NCI-H748 (cell line): ENCODE data around the gene NDUFS6.

Source experiments
- DNase-seq: peaks from one replicate; lab custom pipeline; 2025; ENCODE audit not compliant: unreplicated experiment; lab: John Stamatoyannopoulos, UW

The NDUFS6 gene

GRCh38 chr5:1765141-1765879, 35.9 kb upstream of the NDUFS6 start:
- no peak for DNase-seq

GRCh38 chr5:1765880-1766235, 35.3 kb upstream of the NDUFS6 start:
- no peak for DNase-seq

DNA sequence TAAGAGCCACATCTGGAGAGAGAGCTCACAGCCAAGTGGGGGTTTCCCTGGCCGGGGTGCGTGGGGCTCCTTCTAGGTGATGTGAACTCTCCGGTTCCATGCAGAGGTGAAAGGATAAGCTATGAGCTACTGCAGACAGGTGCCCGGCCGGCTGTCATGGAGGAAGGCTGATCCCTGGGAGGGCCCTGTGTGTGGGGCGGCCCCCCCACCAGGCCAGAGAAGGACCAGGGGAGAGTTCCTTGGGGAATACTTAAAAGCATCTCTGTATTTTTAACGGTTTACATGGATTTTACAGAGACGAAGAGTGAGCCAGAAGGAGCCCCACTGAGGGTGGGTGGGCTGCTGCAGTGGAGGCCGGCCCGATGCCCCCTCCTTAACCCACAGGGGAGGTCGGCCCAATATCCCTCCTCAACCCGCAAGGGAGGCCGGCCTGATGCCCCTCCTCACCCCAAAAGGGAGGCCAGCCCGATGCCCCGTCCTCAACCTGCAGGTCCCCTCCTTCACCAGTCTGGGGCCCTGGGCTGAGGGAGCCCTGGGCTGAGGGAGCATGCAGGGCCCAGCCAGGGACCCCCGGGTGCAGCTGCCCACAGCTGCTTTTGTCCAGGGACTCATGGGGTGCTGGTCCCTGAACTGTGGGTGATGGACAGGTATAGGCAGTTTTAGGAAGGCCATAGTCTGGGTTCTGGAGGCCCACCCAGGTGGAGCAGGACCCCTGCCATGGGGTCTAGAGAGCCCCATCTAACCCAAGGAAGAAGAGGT, 33.5 kb upstream of the NDUFS6 start:
- no peak for DNase-seq

DNA sequence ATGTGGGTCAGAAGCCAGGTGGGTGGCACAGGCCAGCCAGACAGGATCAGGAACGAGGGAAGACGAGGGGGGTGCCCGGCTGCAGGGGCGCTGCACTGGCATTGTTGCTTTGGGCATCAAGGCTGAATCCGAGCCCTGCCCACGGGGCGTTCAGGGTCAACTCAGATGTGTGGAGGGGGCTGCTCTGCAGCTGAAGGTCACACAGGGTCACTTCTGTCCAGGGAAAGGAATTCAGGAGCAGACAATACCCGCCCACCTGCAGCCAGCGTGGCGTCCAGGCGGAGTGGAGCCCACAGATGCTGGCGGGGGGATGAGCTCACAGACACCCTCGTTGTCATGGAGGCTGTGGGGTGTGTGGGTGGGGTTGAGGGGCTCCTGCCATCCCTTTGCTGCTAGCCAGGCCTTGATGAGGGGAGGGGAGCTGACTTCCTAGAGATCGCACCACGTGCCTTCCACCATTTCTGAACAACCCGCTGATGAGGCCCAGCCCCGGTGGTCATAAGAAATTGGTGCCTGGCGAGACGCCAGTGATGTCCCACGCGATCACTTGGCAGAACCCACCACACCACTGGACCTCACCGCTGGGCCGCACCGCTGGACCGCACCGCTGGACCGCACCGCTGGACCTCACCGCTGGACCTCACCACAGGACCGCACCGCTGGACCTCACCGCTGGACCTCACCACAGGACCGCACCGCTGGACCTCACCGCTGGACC, 32.8 kb upstream of the NDUFS6 start:
- no peak for DNase-seq

- DNase-seq = no peak
These were observed 32.1 kb upstream of the NDUFS6 start for GRCh38 chr5:1769017-1769640.

GRCh38 chr5:1769752-1770442, 31.3 kb upstream of the NDUFS6 start:
- DNase-seq = no peak

DNA sequence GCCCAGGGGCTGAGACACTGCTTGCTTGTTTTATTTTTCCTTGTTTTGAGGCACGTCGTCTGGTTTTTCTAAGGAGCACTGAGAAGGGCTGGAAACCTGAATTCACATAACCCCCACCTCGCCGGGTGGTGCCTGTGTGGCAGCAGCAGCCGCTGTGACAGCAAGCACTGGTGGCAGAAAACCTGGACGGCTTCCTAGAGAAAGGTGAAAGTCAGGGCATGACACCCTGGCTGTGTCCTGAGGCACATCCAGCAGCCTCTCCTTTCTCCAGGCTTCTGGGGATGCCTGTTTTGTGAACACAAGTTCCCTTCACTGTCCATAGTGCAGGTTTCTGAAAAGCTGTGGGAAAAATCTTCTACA, 30.8 kb upstream of the NDUFS6 start:
- no peak for DNase-seq

GRCh38 chr5:1771149-1772065, 29.8 kb upstream of the NDUFS6 start:
- peak; percentile 87 for DNase-seq

DNA sequence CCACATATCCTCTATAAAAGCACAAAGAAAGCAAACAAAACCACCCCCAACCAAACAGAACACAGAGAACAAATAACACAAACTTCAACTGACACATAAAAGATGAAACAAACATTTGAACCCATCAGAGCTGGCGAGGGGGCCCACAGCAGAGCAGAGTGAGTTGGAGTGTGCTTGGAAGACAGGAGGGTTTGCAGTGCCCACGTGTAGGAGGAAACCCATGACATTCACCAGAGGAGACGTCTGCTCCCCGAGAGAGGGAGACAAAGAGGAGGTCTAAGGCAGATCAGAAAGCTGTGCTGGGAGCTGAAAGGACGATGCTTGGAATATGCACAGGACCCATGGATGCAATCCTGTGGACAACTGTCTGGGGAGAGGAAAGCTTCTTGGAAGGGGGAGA, 28.6 kb upstream of the NDUFS6 start:
- DNase-seq = peak; percentile 43

DNA sequence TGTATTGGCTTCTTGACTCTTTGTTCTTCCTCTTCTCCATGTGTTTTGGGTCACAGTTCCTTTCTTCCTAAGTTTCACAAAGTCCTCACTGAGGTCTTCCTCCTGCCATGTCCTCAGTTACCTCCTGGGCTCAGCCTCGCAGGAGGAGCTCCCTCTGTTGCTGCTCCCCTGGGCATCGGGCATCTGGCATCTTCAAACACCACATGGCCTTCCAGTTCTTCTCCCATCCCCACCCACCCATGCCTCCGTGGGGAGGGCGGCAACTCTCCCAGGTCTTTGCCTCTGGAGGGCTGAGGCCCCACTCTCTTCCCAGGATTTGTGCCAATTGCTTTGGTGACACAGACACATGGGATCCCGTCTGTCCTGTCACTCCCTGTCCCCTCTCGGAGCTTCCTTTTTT, 24.4 kb upstream of the NDUFS6 start:
- no peak for DNase-seq

DNA sequence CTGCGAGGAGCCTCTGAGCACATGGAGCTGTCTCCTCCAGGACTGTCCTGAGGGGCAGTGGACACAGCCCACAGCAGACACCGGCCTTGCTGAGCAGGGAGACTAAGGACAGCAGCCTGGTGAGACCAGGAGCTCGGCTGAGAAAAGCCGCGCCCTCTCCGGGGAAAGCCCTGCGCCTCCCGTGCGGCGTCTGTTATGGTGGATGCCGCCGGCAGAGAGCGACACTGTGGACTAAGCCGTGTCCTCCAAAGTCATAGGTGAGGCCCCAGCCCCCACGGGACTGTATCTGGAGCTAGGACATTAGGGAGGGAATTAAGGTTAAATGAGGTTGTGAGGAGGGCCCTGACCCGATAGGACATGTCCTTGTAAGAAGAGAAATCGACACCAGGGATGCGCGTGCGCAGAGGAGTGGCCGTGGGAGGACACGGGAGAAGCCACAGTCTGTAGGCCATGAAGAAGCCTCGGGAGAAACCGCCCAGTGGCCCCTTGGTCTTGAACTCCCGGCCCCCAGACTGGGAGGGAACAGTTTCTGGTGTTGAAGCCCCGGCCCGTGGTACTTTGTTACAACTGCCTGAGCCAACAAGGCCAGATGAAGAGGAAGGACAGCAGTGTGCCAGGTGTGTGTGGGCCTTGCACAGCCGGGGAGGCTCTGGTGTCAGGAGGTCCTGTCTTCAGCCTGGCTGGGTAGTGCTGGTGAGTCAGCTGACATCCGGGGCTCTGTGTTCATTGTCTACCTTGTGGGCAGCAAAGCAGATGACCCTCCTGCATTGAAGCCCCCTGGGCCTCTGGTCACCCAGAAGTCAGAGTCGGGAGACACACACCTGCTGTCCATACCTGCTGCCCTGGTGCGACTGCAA, 23.7 kb upstream of the NDUFS6 start:
- DNase-seq = no peak

DNA sequence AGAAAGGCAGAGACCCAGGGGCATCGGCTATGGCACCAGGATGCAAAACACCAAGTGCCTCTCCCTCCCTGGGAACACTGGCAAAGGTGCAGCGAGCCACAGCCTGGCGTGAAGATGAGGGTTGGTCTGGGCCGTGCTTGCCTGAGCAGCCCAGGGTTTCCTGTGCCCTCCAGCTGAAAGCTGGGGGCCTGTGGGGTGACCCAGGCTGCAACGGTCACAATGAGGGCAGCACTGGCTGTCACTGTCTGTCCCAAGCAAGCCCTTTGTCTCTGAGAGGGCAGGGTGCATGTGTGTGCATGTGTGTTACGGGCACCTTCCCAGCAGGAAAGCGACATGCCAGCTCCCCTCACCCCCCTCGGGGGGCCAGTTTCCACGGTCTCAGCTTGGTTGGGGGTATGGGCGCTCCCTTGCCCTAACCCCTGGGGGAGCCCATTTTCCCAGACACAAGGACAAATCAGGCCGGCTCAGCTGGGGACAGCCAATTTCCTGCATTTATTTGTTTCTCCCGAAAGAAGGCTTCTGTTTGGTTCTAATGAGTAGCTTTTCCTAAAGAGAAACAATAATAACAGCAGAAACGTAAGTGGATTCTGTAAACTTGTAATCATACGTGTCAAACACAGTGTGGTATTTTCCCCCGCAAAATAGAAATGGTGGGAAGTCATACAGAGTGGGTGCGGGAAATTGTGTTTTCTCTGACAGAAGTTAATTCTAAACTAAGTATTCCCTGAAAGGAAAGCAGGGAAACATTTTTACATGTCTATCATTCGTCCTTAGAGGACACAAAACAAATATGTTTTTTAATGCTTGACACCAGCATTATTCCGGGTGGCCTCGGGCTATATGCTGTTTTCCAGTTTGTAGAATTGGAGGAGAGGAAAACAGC, 22.8 kb upstream of the NDUFS6 start:
- DNase-seq = no peak

GRCh38 chr5:1779021-1779680, 22.1 kb upstream of the NDUFS6 start:
- no peak for DNase-seq

DNA sequence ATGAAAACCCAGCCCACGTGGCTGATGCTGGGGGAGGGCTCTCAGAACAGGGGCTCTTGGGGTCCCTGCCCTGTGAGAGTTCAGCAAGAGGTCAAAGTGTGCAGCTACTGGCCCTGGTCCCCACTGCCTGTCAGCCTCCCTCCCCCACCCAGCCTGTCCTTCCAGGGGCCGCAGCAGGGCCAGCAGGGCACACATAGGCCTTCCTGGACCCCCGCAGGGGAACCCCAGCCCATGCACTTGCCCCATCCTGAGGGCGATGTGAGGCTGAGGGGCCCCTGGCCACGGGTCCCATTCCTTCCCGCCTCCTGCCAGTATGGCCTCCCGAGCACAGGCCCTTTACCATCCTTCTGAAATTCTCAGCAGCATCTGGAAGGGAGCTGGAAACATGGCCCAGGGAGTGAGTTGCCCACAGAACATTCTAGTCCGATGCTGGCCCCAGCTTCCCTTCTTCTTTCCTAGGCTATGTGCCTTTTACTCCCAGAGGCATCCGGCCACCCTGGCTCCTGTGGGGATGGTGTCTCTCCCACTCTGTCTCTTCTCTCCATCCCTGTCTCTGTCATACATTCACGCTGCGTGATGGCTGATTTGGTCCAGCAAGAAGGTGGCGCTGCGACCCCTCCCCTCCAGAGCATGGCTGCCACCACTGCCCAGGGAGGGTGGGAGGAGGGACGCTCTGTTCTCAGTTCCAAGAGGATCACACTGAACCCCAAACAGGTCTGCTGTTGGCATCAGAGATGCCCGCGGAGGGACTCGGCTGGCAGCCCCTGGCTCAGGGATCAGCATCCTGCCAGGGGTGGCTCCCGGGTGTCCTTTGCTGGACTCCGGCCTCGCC, 21.2 kb upstream of the NDUFS6 start:
- no peak for DNase-seq

DNA sequence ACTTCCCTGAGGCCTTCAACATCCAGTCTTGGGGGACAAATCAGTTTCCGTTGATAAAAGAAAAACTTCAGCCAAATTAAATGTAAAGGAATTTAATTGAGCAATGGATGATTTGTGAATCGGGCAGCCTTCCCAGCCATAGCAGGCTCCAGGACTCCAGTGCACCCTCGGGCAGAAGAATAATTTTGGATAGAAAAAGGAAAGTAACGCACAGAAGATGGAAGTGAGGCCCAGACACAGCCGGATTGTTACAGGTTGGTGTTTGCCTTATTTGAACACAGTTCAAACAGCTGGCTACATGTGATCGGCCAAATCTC, 20.6 kb upstream of the NDUFS6 start:
- DNase-seq = no peak

DNA sequence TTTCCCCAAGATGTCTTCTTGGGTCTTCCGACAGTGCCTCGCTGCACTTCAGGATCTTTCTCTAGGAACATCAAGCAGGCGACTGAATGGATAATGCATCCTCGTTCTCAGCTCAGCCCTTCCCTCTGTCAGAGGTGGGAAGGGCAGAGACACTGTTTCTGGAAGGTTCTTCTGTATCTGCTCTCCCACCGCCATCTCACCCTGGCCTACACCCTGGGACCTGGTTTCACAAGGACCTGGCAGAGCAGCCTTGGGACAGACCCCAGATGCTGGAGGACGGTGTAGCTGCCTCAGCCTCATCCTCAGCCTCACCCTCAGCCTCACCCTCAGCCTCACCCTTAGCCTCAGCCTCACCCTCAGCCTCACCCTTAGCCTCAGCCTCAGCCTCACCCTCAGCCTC, 20.1 kb upstream of the NDUFS6 start:
- no peak for DNase-seq
